Smooth muscle cell (in vitro differentiated cells): ENCODE measurements around the gene TMEM87B. TPM values are rescaled to one million over a fixed set of nuclear protein-coding genes. Genes with fewer than 3 reads are reported as not detected.

Experiments used
- DNase-seq: peaks from one replicate; lab custom pipeline; 2025; ENCODE audit not compliant: unreplicated experiment; lab: John Stamatoyannopoulos, UW
- H2AFZ ChIP-seq: fragments of 200-600 bp; sonication (generic); 2 replicates; pipeline ENCODE4 v1.6.0; 2016; ENCODE audit warnings: antibody characterized with exemption, low read depth, mild to moderate bottlenecking
- H3F3A ChIP-seq: fragments of 200-600 bp; sonication (generic); 2 replicates; pipeline ENCODE4 v1.6.0; 2017; ENCODE audit warnings: antibody characterized with exemption, low read depth
- H3K27ac ChIP-seq: fragments of 200-600 bp; sonication (generic); 2 replicates; pipeline ENCODE4 v1.5.1; 2016; ENCODE audit warnings: low read depth, mild to moderate bottlenecking
- H3K27me3 ChIP-seq: fragments of 200-600 bp; sonication (generic); 2 replicates; pipeline ENCODE4 v1.6.1; 2016; ENCODE audit warnings: low read depth, mild to moderate bottlenecking
- H3K36me3 ChIP-seq: fragments of 200-600 bp; sonication (generic); 2 replicates; pipeline ENCODE4 v1.5.1; 2016; ENCODE audit warnings: low read depth
- H3K4me1 ChIP-seq: fragments of 200-600 bp; sonication (generic); 2 replicates; pipeline ENCODE4 v1.5.1; 2016; ENCODE audit warnings: low read depth
- H3K4me2 ChIP-seq: fragments of 200-600 bp; sonication (generic); 2 replicates; pipeline ENCODE4 v1.6.0; 2016; ENCODE audit warnings: mild to moderate bottlenecking
- H3K4me3 ChIP-seq: fragments of 200-600 bp; sonication (generic); 2 replicates; pipeline ENCODE4 v1.5.1; 2016; ENCODE audit warnings: mild to moderate bottlenecking
- H3K79me2 ChIP-seq: fragments of 200-600 bp; sonication (generic); 2 replicates; pipeline ENCODE4 v1.6.0; 2016; ENCODE audit warnings: low read depth, mild to moderate bottlenecking
- H3K9ac ChIP-seq: fragments of 200-600 bp; sonication (generic); 2 replicates; pipeline ENCODE4 v1.6.0; 2016; ENCODE audit warnings: low read depth
- H3K9me3 ChIP-seq: fragments of 200-600 bp; sonication (generic); replicated peaks from 2 replicates; pipeline ENCODE4 v1.5.1; 2016; ENCODE audit warnings: low read depth
- H4K20me1 ChIP-seq: fragments of 200-600 bp; sonication (generic); 2 replicates; pipeline ENCODE4 v1.6.0; 2016; ENCODE audit warnings: low read depth
- CTCF ChIP-seq: fragments of 200-600 bp; sonication (generic); IDR thresholded peaks from 2 replicates; pipeline ENCODE4 v1.5.1; 2017; ENCODE audit warnings: borderline replicate concordance, mild to moderate bottlenecking, antibody characterized with exemption; ENCODE audit not compliant: insufficient read depth, poor library complexity, severe bottlenecking
- WGBS: methylation state at CpG from one replicate; pipeline ENCODE4 v1.1.7; 2016; ENCODE audit warnings: low lambda C conversion rate; 5-methylcytosine and 5-hydroxymethylcytosine counted together
- polyA plus RNA-seq: library from polyadenylated mRNA; unstranded; fragments of >200 nt; fragmentation: Nextera tagmentation; extraction: Ambion mirVana; gene quantifications from 2 replicates; pipeline ENCODE4 v1.2.1, GENCODE V29; 2016
- total RNA-seq: library from RNA; depleted of rRNA; stranded (reverse); fragments of >200 nt; gene quantifications from 2 replicates; pipeline ENCODE4 v1.2.3, GENCODE V29; 2014

The TMEM87B gene
- total and polyA plus RNA-seq, 2 experiments from 2014 or later: 27.2 to 109 TPM

GRCh38 chr2:112024896-112025491 lies 30.1 kb upstream of the TMEM87B start:
- no peak overlapping the region for H2AFZ ChIP-seq
- no peak overlapping the region for H3K4me3 ChIP-seq
- H3K27me3 ChIP-seq: no peaks in the 10 kb centered on the region
- no peak for DNase-seq
- no peaks in the 10 kb centered on the region for H3K4me1 ChIP-seq
- no peak for TF ChIP-seq CTCF
- WGBS: 97% methylated on average over 12 of the region's 12 CpGs
- H3K79me2 ChIP-seq: no peaks in the 10 kb centered on the region
- no peaks in the 10 kb centered on the region for H3K36me3 ChIP-seq
- H3F3A ChIP-seq: peaks cover 4% of the 10 kb centered on the region
- H4K20me1 ChIP-seq: no peaks in the 10 kb centered on the region
- no peaks in the 10 kb centered on the region for H3K9me3 ChIP-seq
- no peak overlapping the region for H3K9ac ChIP-seq
- H3K27ac ChIP-seq: no peak overlapping the region
- H3K4me2 ChIP-seq: no peak overlapping the region

- H3F3A ChIP-seq: peaks cover 8% of the 10 kb centered on the region
- 92% methylated on average over 8 of the region's 8 CpGs for WGBS
- H3K79me2 ChIP-seq: no peaks in the 10 kb centered on the region
- no peaks in the 10 kb centered on the region for H3K36me3 ChIP-seq
- peaks cover 7% of the 10 kb centered on the region for H3K4me1 ChIP-seq
- no peak for DNase-seq
- no peak overlapping the region for H3K4me3 ChIP-seq
- no peak for TF ChIP-seq CTCF
- no peak overlapping the region for H3K9ac ChIP-seq
- no peaks in the 10 kb centered on the region for H4K20me1 ChIP-seq
- H2AFZ ChIP-seq: no peak overlapping the region
- no peaks in the 10 kb centered on the region for H3K9me3 ChIP-seq
- H3K27me3 ChIP-seq: no peaks in the 10 kb centered on the region
- no peak overlapping the region for H3K4me2 ChIP-seq
- no peak overlapping the region for H3K27ac ChIP-seq
Observed at GRCh38 chr2:112026509-112026908, 28.6 kb upstream of the TMEM87B start.

GRCh38 chr2:112027767-112028166 lies 27.3 kb upstream of the TMEM87B start:
- no peak overlapping the region for H3K4me2 ChIP-seq
- H3K79me2 ChIP-seq: no peaks in the 10 kb centered on the region
- no peaks in the 10 kb centered on the region for H4K20me1 ChIP-seq
- no peak overlapping the region for H2AFZ ChIP-seq
- DNase-seq: no peak
- no peaks in the 10 kb centered on the region for H3K36me3 ChIP-seq
- H3F3A ChIP-seq: peaks cover 21% of the 10 kb centered on the region
- H3K9me3 ChIP-seq: no peaks in the 10 kb centered on the region
- no peak overlapping the region for H3K27ac ChIP-seq
- TF ChIP-seq CTCF: no peak
- H3K27me3 ChIP-seq: no peaks in the 10 kb centered on the region
- peaks cover 17% of the 10 kb centered on the region for H3K4me1 ChIP-seq
- H3K4me3 ChIP-seq: no peak overlapping the region
- WGBS: 94% methylated on average over 3 of the region's 3 CpGs
- no peak overlapping the region for H3K9ac ChIP-seq

GRCh38 chr2:112029164-112029563 lies 25.9 kb upstream of the TMEM87B start:
- H3K4me3 ChIP-seq: no peak overlapping the region
- no peaks in the 10 kb centered on the region for H3K27me3 ChIP-seq
- peaks cover 20% of the 10 kb centered on the region for H3K4me1 ChIP-seq
- 93% methylated on average over 2 of the region's 2 CpGs for WGBS
- H3K27ac ChIP-seq: no peak overlapping the region
- H3K79me2 ChIP-seq: no peaks in the 10 kb centered on the region
- H3K9ac ChIP-seq: no peak overlapping the region
- no peaks in the 10 kb centered on the region for H3K36me3 ChIP-seq
- H3F3A ChIP-seq: peaks cover 34% of the 10 kb centered on the region
- no peaks in the 10 kb centered on the region for H4K20me1 ChIP-seq
- H2AFZ ChIP-seq: no peak overlapping the region
- no peaks in the 10 kb centered on the region for H3K9me3 ChIP-seq
- TF ChIP-seq CTCF: no peak
- no peak for DNase-seq
- H3K4me2 ChIP-seq: no peak overlapping the region
